Measurements from ENCODE around the gene COL5A1.

GRCh38 chr9:134852906-134853654 lies 211.5 kb downstream of the COL5A1 start:
- TF ChIP-seq CTCF (IDR thresholded peaks at IDR 0.05; ENCODE audit: insufficient read depth, low read length) (no peak), POLR2AphosphoS5 (IDR thresholded peaks at IDR 0.05; ENCODE audit: low read depth) (no peak), REST (IDR thresholded peaks at IDR 0.05; ENCODE audit: insufficient replicate concordance, low read depth) (no peak)

Measured in HL-60 (cell line).